Neural cell (in vitro differentiated cells): ENCODE measurements around the gene OAF. TPM values are rescaled to one million over a fixed set of nuclear protein-coding genes. Genes with fewer than 3 reads are reported as not detected.

ENCODE experiments used
- H2AFZ ChIP-seq: fragments of 200-600, 300-800 bp; sonication (generic), shearing (Covaris generic); 2 replicates; pipeline ENCODE4 v1.6.0; 2014; ENCODE audit warnings: low read depth, mild to moderate bottlenecking, antibody characterized with exemption, low read length, moderate library complexity
- H3F3A ChIP-seq: fragments of 200-600 bp; shearing (Covaris generic); 2 replicates; pipeline ENCODE4 v1.6.1; 2016; ENCODE audit warnings: mild to moderate bottlenecking, moderate library complexity, mixed read lengths, antibody characterized with exemption, low read length; ENCODE audit not compliant: insufficient read depth, poor library complexity, severe bottlenecking
- H3K27ac ChIP-seq: fragments of 200-600, 300-800 bp; sonication (generic), shearing (Covaris generic); 2 replicates; pipeline ENCODE4 v1.5.1; 2014; ENCODE audit warnings: mild to moderate bottlenecking, low read length, moderate library complexity
- H3K27me3 ChIP-seq: fragments of 300-800, 200-600 bp; sonication (generic), shearing (Covaris generic); 2 replicates; pipeline ENCODE4 v1.6.0; 2014; ENCODE audit warnings: mild to moderate bottlenecking, low read depth, low read length, moderate library complexity; ENCODE audit not compliant: insufficient read depth
- H3K36me3 ChIP-seq: fragments of 300-800, 200-600 bp; sonication (generic), shearing (Covaris generic); 2 replicates; pipeline ENCODE4 v1.5.1; 2014; ENCODE audit warnings: mild to moderate bottlenecking, antibody characterized with exemption, low read length, moderate library complexity; ENCODE audit not compliant: insufficient read depth
- H3K4me2 ChIP-seq: fragments of 300-800, 200-600 bp; sonication (generic), shearing (Covaris generic); 2 replicates; pipeline ENCODE4 v1.6.0; 2014; ENCODE audit warnings: mild to moderate bottlenecking, low read length
- H3K4me3 ChIP-seq: fragments of 300-800, 200-600 bp; sonication (generic), shearing (Covaris generic); 2 replicates; pipeline ENCODE4 v1.5.1; 2014; ENCODE audit warnings: mild to moderate bottlenecking, low read length, moderate library complexity
- H3K79me2 ChIP-seq: fragments of 200-600 bp; shearing (Covaris generic); replicated peaks from 2 replicates; pipeline ENCODE4 v1.6.0; 2014; ENCODE audit warnings: mild to moderate bottlenecking, low read length, moderate library complexity; ENCODE audit not compliant: insufficient read depth
- H3K9ac ChIP-seq: fragments of 300-800, 200-600 bp; sonication (generic), shearing (Covaris generic); 2 replicates; pipeline ENCODE4 v1.6.1; 2016; ENCODE audit warnings: mild to moderate bottlenecking, low read length, mixed read lengths
- H3K9me2 ChIP-seq: fragments of 200-600 bp; shearing (Covaris generic); 2 replicates; pipeline ENCODE4 v1.6.1; 2016; ENCODE audit warnings: mild to moderate bottlenecking, low read length, mixed read lengths; ENCODE audit not compliant: insufficient read depth
- H3K9me3 ChIP-seq: fragments of 200-600, 300-800 bp; sonication (generic), shearing (Covaris generic); 2 replicates; pipeline ENCODE4 v1.6.1; 2016; ENCODE audit warnings: mild to moderate bottlenecking, mixed run types, low read length, moderate library complexity, mixed read lengths
- H4K20me1 ChIP-seq: fragments of 200-600 bp; shearing (Covaris generic); 2 replicates; pipeline ENCODE4 v1.6.1; 2016; ENCODE audit warnings: mild to moderate bottlenecking, mixed run types; ENCODE audit not compliant: insufficient read depth
- CTCF ChIP-seq: fragments of 450-650 bp; IDR thresholded peaks from 2 replicates; pipeline ENCODE4 v1.5.1; 2014; ENCODE audit warnings: antibody characterized with exemption, mild to moderate bottlenecking, moderate library complexity; ENCODE audit not compliant: poor library complexity, severe bottlenecking
- EP300 ChIP-seq: fragments of 450-650 bp; conservative IDR thresholded peaks from 2 replicates; pipeline ENCODE4 v1.6.1; 2014; ENCODE audit warnings: antibody characterized with exemption, mild to moderate bottlenecking, moderate library complexity; ENCODE audit not compliant: poor library complexity, severe bottlenecking
- EZH2 ChIP-seq: fragments of 200-600, 300-800 bp; shearing (Covaris generic), sonication (generic); IDR thresholded peaks from 2 replicates; pipeline ENCODE4 v1.6.1; 2014; ENCODE audit warnings: antibody characterized with exemption, low read length, borderline replicate concordance, mild to moderate bottlenecking; ENCODE audit not compliant: insufficient read depth, poor library complexity, severe bottlenecking
- MXI1 ChIP-seq: fragments of 450-650 bp; conservative IDR thresholded peaks from 2 replicates; pipeline ENCODE4 v1.6.1; 2014; ENCODE audit warnings: antibody characterized with exemption, mild to moderate bottlenecking; ENCODE audit not compliant: poor library complexity, severe bottlenecking
- POLR2AphosphoS5 ChIP-seq: IDR thresholded peaks from 2 replicates; pipeline ENCODE4 v1.6.1; 2012
- RAD21 ChIP-seq: fragments of 450-650 bp; conservative IDR thresholded peaks from 2 replicates; pipeline ENCODE4 v1.6.1; 2014; ENCODE audit warnings: antibody characterized with exemption, mild to moderate bottlenecking, moderate library complexity
- REST ChIP-seq: IDR thresholded peaks from 2 replicates; pipeline ENCODE4 v1.6.1; 2012; ENCODE audit warnings: borderline replicate concordance
- SMC3 ChIP-seq: fragments of 450-650 bp; conservative IDR thresholded peaks from 2 replicates; pipeline ENCODE4 v1.6.1; 2014; ENCODE audit warnings: antibody characterized with exemption, mild to moderate bottlenecking, moderate library complexity; ENCODE audit not compliant: poor library complexity
- TAF1 ChIP-seq: IDR thresholded peaks from 2 replicates; pipeline ENCODE4 v1.6.1; 2012; ENCODE audit warnings: low read depth
- polyA plus RNA-seq: library from polyadenylated mRNA; depleted of rRNA; stranded (reverse); fragments of >200 nt; gene quantifications from 2 replicates; pipeline ENCODE4 v1.2.3, GENCODE V29; 2014

Gene OAF
- polyA plus RNA-seq, 1 donor from 2014 or later: 0.97 TPM

- Histone ChIP-seq H3K4me2 (no peak overlapping the region), H3K9ac (no peak overlapping the region), H2AFZ (no peak overlapping the region), H3F3A (no peaks in the 10 kb centered on the region), H3K27me3 (no peaks in the 10 kb centered on the region), H3K36me3 (no peaks in the 10 kb centered on the region), H3K79me2 (no peaks in the 10 kb centered on the region), H3K4me3 (no peak overlapping the region), H3K27ac (no peak overlapping the region), H4K20me1 (no peaks in the 10 kb centered on the region), H3K9me2 (no peaks in the 10 kb centered on the region), H3K9me3 (no peaks in the 10 kb centered on the region)
- TF ChIP-seq EZH2: no peak
- no peak for TF ChIP-seq TAF1
- TF ChIP-seq EP300: no peak
Observed at GRCh38 chr11:120228794-120229384, 18.1 kb downstream of the OAF start.

GRCh38 chr11:120229451-120230424, 18.9 kb downstream of the OAF start:
- Histone ChIP-seq H3K27ac (no peak overlapping the region), H2AFZ (no peak overlapping the region), H3K4me2 (no peak overlapping the region), H3K9me2 (no peaks in the 10 kb centered on the region), H3K79me2 (no peaks in the 10 kb centered on the region), H3K36me3 (no peaks in the 10 kb centered on the region), H3K9me3 (no peaks in the 10 kb centered on the region), H3K9ac (no peak overlapping the region), H4K20me1 (no peaks in the 10 kb centered on the region), H3K27me3 (no peaks in the 10 kb centered on the region), H3F3A (no peaks in the 10 kb centered on the region), H3K4me3 (no peak overlapping the region)
- TF ChIP-seq EP300 (no peak), MXI1 (no peak), SMC3 (peak; percentile 95), CTCF (peak; percentile 86), REST (no peak), POLR2AphosphoS5 (no peak), EZH2 (no peak), TAF1 (no peak), RAD21 (peak; percentile 87)
